Nephron (organoid): ENCODE data around the gene FNDC5.

ENCODE experiments used
- H3K27ac Mint-ChIP-seq, 3 experiments: 2 replicates each; pipeline ENCODE4 v1.8.0; 2020; ENCODE audit warnings: mixed read lengths in 3 of 3, mild to moderate bottlenecking in 2 of 3, moderate library complexity in 1 of 3
- H3K27me3 Mint-ChIP-seq: 2 replicates; pipeline ENCODE4 v1.8.0; 2021; ENCODE audit warnings: low read depth, mild to moderate bottlenecking, moderate library complexity, mixed read lengths
- H3K36me3 Mint-ChIP-seq: 2 replicates; pipeline ENCODE4 v1.8.0; 2020; ENCODE audit warnings: low read depth, mixed read lengths
- H3K4me1 Mint-ChIP-seq: 2 replicates; pipeline ENCODE4 v1.8.0; 2020; ENCODE audit warnings: mixed read lengths
- H3K4me3 Mint-ChIP-seq, 3 experiments: 2 replicates each; pipeline ENCODE4 v1.8.0; 2020; ENCODE audit warnings: mild to moderate bottlenecking in 3 of 3, mixed read lengths in 3 of 3, moderate library complexity in 2 of 3
- H3K9me3 Mint-ChIP-seq: 2 replicates; pipeline ENCODE4 v1.8.0; 2020; ENCODE audit warnings: mixed read lengths
- CTCF ChIP-seq, 3 experiments: fragments of 200-600 bp; sonication (generic); IDR thresholded peaks; one replicate each; pipeline ENCODE4 v1.5.0; 2021; ENCODE audit warnings: antibody characterized with exemption in 3 of 3; ENCODE audit not compliant: unreplicated experiment in 3 of 3

FNDC5 gene

GRCh38 chr1:32898958-32899357 lies 28.2 kb upstream of the FNDC5 start:
- Mint-ChIP-seq H3K4me3 (peak overlapping the region; percentile 13 to 63 (median 61)), H3K4me1 (peaks cover 5% of the 10 kb centered on the region), H3K9me3 (no peaks in the 10 kb centered on the region), H3K27ac (no peak overlapping the region), H3K27me3 (peaks cover 60% of the 10 kb centered on the region), H3K36me3 (no peaks in the 10 kb centered on the region)
- no peak for TF ChIP-seq CTCF (IDR thresholded peaks at IDR 0.05; ENCODE audit: unreplicated experiment in 3 of 3)

DNA sequence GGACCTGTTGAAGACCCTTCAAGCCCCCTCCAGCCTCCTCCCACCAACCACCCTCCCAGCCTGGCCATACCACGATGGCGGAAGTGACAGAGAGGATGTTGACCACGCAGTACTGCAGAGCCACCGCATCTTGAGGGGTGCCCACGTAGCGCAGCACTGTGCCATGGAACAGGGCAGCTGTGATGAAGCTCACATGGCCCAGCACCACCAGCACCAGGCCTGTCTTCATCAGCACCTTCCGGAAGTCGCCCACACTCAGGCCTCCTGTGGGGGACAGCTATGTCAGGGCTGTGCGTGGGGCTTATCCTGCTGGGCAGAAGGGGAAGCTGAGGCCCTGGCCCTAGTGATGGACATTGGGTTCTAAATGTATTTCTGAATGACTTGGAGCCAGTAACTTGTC lies 27.3 kb upstream of the FNDC5 start:
- H3K36me3 Mint-ChIP-seq = no peaks in the 10 kb centered on the region
- no peaks in the 10 kb centered on the region for H3K9me3 Mint-ChIP-seq
- H3K27ac Mint-ChIP-seq = no peak overlapping the region
- H3K4me1 Mint-ChIP-seq = peaks cover 5% of the 10 kb centered on the region
- H3K4me3 Mint-ChIP-seq = no peak overlapping the region
- no peak for TF ChIP-seq CTCF (IDR thresholded peaks at IDR 0.05; ENCODE audit: unreplicated experiment in 3 of 3)
- H3K27me3 Mint-ChIP-seq = peaks cover 55% of the 10 kb centered on the region

DNA sequence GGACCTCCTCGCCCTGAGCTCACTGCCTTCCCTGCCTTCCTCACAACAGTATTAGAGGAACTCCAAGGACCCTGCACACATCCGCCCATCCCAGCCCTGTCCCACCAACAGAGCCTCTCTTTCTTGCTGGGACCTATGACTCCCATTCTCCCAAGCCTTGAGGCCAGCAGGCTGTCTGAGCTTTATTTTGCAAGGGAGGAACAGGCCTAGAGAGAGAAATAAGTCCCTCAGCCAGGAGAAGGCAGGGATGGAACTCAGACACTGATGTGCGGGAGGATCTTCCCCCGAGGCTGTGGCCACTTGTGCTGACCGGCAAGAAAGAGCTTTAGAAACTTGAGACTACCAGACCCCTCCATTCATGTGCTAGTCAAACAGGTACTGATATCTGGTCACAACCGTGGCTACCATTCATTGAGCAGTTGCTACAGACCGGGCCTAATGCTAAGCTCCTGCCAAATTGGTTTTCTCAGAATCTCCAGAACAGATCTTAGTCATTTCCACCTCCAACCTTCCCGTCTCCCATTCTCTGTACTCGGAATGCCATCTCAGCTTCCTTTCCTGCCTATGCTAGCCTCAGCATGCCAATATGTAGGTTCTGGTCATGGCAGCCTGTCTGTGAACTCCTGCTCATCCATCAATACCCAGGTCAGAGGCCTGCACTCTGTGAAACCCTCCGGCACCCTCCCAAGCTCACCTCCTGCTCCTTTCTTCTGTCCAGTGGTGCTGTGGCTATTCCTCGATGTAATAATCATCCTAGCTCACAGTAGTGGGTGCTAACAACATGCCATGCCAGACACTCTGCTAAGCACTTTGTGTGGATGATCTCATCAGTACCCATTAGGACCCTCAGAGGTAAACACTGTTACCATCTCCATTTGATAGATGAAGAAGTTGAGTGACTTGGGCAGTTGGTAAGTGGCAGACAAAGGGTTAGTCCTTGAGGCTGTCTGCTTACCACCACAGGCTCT lies 26.7 kb upstream of the FNDC5 start:
- H3K27me3 Mint-ChIP-seq = peaks cover 52% of the 10 kb centered on the region
- no peaks in the 10 kb centered on the region for H3K36me3 Mint-ChIP-seq
- peaks cover 8% of the 10 kb centered on the region for H3K4me1 Mint-ChIP-seq
- H3K4me3 Mint-ChIP-seq = peak overlapping the region in 2 of 3 experiments; percentile 2 to 29
- peak overlapping the region; percentile 16 to 56 (median 22) for H3K27ac Mint-ChIP-seq
- no peak for TF ChIP-seq CTCF (IDR thresholded peaks at IDR 0.05; ENCODE audit: unreplicated experiment in 3 of 3)
- no peaks in the 10 kb centered on the region for H3K9me3 Mint-ChIP-seq

DNA sequence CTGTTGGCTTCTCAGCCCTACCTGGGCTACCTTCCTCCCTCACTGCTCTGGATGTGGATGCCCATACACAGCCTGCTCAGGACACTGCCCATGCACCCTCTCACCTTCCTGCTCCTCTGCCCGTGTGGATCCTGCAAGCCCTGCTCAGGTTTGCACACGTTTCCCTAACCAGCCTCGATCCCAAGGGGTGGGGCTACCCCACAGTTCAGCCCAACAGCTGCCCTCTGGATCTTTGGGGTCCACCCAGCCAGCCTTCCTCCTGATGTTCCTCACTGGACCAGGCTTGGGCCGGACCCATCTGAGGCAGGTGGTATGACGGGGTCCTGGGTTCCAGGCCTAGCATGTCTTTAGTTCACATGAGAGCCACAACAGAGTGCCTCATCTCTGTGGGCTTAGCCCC lies 25.7 kb upstream of the FNDC5 start:
- H3K27me3 Mint-ChIP-seq = peaks cover 54% of the 10 kb centered on the region
- H3K9me3 Mint-ChIP-seq = no peaks in the 10 kb centered on the region
- H3K4me3 Mint-ChIP-seq = peak overlapping the region in 1 of 3 experiments; percentile 32
- no peak for TF ChIP-seq CTCF (IDR thresholded peaks at IDR 0.05; ENCODE audit: unreplicated experiment in 3 of 3)
- peaks cover 14% of the 10 kb centered on the region for H3K4me1 Mint-ChIP-seq
- peak overlapping the region in 2 of 3 experiments; percentile 16 to 63 for H3K27ac Mint-ChIP-seq
- H3K36me3 Mint-ChIP-seq = no peaks in the 10 kb centered on the region

- peaks cover 14% of the 10 kb centered on the region for H3K4me1 Mint-ChIP-seq
- TF ChIP-seq CTCF (IDR thresholded peaks at IDR 0.05; ENCODE audit: unreplicated experiment in 3 of 3) = no peak
Measured at GRCh38 chr1:32895325-32896215, 24.9 kb upstream of the FNDC5 start.

More at GRCh38 chr1:32895325-32896215, 24.9 kb upstream of the FNDC5 start:
- Mint-ChIP-seq H3K27me3 (peaks cover 60% of the 10 kb centered on the region), H3K27ac (peak overlapping the region in 1 of 3 experiments; percentile 16), H3K9me3 (no peaks in the 10 kb centered on the region), H3K4me3 (peak overlapping the region; percentile 4 to 58 (median 37)), H3K36me3 (no peaks in the 10 kb centered on the region)
